Immature natural killer cell (primary cell): ENCODE data around the gene EIF2S3. TPM values are rescaled to one million over a fixed set of nuclear protein-coding genes. Genes with fewer than 3 reads are reported as not detected.
A peak's percentile ranks its signal among the peaks of the same experiment; 100 is the strongest.

Experiments
- DNase-seq, 3 donors: peaks; one replicate each; pipeline ENCODE4 v3.0.0; 2022; ENCODE audit warnings: mixed read lengths in 1 of 3
- H3K27ac Mint-ChIP-seq, 6 donors: one replicate each; pipeline ENCODE4 v1.8.0; 2020; ENCODE audit warnings: mixed read lengths in 6 of 6, mild to moderate bottlenecking in 5 of 6, inconsistent platforms in 4 of 6, moderate library complexity in 3 of 6
- H3K27me3 Mint-ChIP-seq, 3 donors: one replicate each; pipeline ENCODE4 v1.8.0; 2020 to 2021; ENCODE audit warnings: low read depth in 3 of 3, mild to moderate bottlenecking in 3 of 3, mixed read lengths in 3 of 3, moderate library complexity in 3 of 3, inconsistent platforms in 1 of 3
- H3K36me3 Mint-ChIP-seq, 3 donors: one replicate each; pipeline ENCODE4 v1.8.0; 2020; ENCODE audit warnings: mixed read lengths in 3 of 3, inconsistent platforms in 2 of 3, mild to moderate bottlenecking in 2 of 3
- H3K4me1 Mint-ChIP-seq, 2 donors: one replicate each; pipeline ENCODE4 v1.8.0; 2020; ENCODE audit warnings: inconsistent platforms in 2 of 2, mild to moderate bottlenecking in 2 of 2, mixed read lengths in 2 of 2, moderate library complexity in 1 of 2
- H3K4me3 Mint-ChIP-seq, 5 donors: one replicate each; pipeline ENCODE4 v1.8.0; 2020; ENCODE audit warnings: mild to moderate bottlenecking in 5 of 5, mixed read lengths in 5 of 5, inconsistent platforms in 3 of 5, moderate library complexity in 3 of 5
- H3K9me3 Mint-ChIP-seq, 6 donors: one replicate each; pipeline ENCODE4 v1.8.0; 2020; ENCODE audit warnings: mild to moderate bottlenecking in 6 of 6, mixed read lengths in 6 of 6, inconsistent platforms in 4 of 6, moderate library complexity in 3 of 6
- polyA plus RNA-seq, 3 donors: library from polyadenylated mRNA; unstranded; fragments of 300-500 nt; fragmentation: Illumina TruSeq; gene quantifications; one replicate each; pipeline ENCODE4 v1.2.3, GENCODE V29; 2021

Gene EIF2S3
- polyA plus RNA-seq = 10 to 100 TPM; 43.1 to 80.6 (median 79.4) TPM

- Mint-ChIP-seq H3K36me3 (no peaks in the 10 kb centered on the region), H3K27me3 (peaks cover 3 to 16% (median 4%) of the 10 kb centered on the region in 3 donors), H3K4me1 (peaks cover 8 to 15% of the 10 kb centered on the region in 2 donors), H3K4me3 (peak within 1 kb of the TSS in 4 of 5 donors; percentile 96 to 99 (median 99)), H3K27ac (no peak within 1 kb of the TSS), H3K9me3 (no peaks in the 10 kb centered on the region)
- DNase-seq = peak; percentile 90 to 94 (median 94)
Observed at GRCh38 chrX:24054182-24055042, at the start of gene EIF2S3. EIF2S3 (plus strand) TSS chrX:24054956; CDS start chrX:24054969, 13 bp downstream.

DNA sequence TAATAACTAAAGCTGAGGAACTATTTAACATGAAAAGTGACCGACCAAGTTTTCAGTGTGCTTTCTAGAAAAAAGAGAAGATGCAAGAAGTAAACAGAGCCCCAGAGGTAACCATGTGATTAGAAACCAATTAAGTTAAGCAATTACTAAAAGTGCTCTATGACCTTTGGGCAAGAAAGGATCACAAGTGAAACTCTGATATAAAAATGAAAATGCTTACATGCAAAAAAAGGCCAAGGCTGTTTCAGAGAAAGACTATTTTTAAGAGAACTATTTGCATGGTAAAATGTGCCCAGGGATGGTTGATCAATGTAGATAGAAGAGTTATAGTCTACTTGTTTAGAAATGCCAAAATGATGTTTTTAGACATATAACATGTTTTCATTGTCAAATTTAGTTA, 49.7 kb upstream of the EIF2S3 start:
- H3K36me3 Mint-ChIP-seq = peaks cover 2 to 5% (median 2%) of the 10 kb centered on the region in 3 donors
- H3K4me1 Mint-ChIP-seq = peaks cover 7 to 8% of the 10 kb centered on the region in 2 donors
- no peak overlapping the region for H3K4me3 Mint-ChIP-seq
- no peak for DNase-seq
- peaks cover 0 to 2% (median 0%) of the 10 kb centered on the region in 3 donors for H3K27me3 Mint-ChIP-seq
- H3K27ac Mint-ChIP-seq = peak overlapping the region in 1 of 6 donors; percentile 13
- H3K9me3 Mint-ChIP-seq = no peaks in the 10 kb centered on the region

GRCh38 chrX:24005867-24006266, 48.9 kb upstream of the EIF2S3 start:
- H3K36me3 Mint-ChIP-seq = peaks cover 5 to 6% (median 6%) of the 10 kb centered on the region in 3 donors
- H3K4me1 Mint-ChIP-seq = peaks cover 13 to 16% of the 10 kb centered on the region in 2 donors
- no peaks in the 10 kb centered on the region for H3K9me3 Mint-ChIP-seq
- no peak overlapping the region for H3K27ac Mint-ChIP-seq
- peaks cover 0 to 5% (median 0%) of the 10 kb centered on the region in 3 donors for H3K27me3 Mint-ChIP-seq
- no peak for DNase-seq
- no peak overlapping the region for H3K4me3 Mint-ChIP-seq

DNA sequence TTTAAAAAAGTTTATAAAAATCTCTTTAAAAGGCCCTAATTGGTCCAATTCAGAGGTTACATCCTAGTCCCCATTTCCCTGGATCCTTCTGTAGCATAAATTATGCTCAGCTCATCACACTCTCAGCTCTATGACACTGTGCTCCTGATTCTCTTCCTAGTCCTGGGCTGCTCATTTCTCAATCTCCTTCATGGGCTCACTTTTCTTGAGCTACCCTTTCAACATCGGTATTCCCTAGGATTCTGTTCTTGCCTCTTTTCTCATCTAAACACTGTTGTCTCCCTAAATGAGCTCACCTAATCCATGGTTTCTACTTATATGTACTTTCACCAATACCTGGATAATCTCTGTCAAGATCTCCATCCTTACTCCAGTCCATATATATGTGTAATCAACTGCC, 42.5 kb upstream of the EIF2S3 start:
- Mint-ChIP-seq H3K4me3 (no peak overlapping the region), H3K27me3 (peaks cover 0 to 8% (median 2%) of the 10 kb centered on the region in 3 donors), H3K27ac (no peak overlapping the region), H3K9me3 (no peaks in the 10 kb centered on the region), H3K36me3 (peaks cover 0 to 6% (median 6%) of the 10 kb centered on the region in 3 donors), H3K4me1 (peaks cover 17 to 35% of the 10 kb centered on the region in 2 donors)
- no peak for DNase-seq

DNA sequence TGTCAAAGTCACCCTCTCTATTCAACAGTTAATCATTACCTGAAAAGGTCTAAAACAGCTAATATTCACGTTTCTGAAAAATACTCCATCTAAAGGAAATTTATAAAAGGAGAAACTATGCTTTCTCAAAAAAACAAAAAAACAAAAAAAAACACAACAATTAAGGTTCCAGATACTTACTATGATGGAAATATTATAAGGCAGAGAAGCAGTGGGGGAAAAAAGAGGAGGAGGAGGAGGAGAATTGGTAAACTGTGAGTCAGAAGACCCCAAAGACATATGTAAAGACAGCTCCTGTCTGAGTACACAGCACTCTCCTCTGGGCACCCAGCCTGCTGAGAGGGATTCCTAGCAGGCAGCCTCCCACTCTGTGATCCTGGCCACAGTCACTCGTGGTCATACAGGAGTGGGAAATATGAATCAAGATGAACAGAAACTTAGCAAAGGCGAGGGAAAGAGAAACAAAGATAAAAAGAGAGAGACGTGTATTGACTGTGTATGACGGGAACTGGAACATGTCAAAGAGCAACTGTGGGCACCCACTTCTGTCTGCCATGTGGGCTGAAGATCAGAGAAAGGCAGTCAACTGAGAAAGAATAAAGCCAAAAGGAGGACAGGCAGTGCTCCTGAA, 40.3 kb upstream of the EIF2S3 start:
- peaks cover 0 to 6% (median 6%) of the 10 kb centered on the region in 3 donors for H3K36me3 Mint-ChIP-seq
- peak in 1 of 3 donors; percentile 4 for DNase-seq
- H3K4me1 Mint-ChIP-seq = peaks cover 17 to 39% of the 10 kb centered on the region in 2 donors
- H3K27me3 Mint-ChIP-seq = peaks cover 0 to 8% (median 2%) of the 10 kb centered on the region in 3 donors
- H3K9me3 Mint-ChIP-seq = no peaks in the 10 kb centered on the region
- peak overlapping the region in 3 of 6 donors; percentile 2 to 67 (median 48) for H3K27ac Mint-ChIP-seq
- H3K4me3 Mint-ChIP-seq = no peak overlapping the region

- H3K9me3 Mint-ChIP-seq = no peaks in the 10 kb centered on the region
- peaks cover 0 to 3% (median 0%) of the 10 kb centered on the region in 3 donors for H3K36me3 Mint-ChIP-seq
- H3K4me3 Mint-ChIP-seq = no peak overlapping the region
- peaks cover 0 to 5% (median 2%) of the 10 kb centered on the region in 3 donors for H3K27me3 Mint-ChIP-seq
- no peak for DNase-seq
- peaks cover 17 to 45% of the 10 kb centered on the region in 2 donors for H3K4me1 Mint-ChIP-seq
- peak overlapping the region in 1 of 6 donors; percentile 28 for H3K27ac Mint-ChIP-seq
Observed at GRCh38 chrX:24017674-24018073, 37.1 kb upstream of the EIF2S3 start.

DNA sequence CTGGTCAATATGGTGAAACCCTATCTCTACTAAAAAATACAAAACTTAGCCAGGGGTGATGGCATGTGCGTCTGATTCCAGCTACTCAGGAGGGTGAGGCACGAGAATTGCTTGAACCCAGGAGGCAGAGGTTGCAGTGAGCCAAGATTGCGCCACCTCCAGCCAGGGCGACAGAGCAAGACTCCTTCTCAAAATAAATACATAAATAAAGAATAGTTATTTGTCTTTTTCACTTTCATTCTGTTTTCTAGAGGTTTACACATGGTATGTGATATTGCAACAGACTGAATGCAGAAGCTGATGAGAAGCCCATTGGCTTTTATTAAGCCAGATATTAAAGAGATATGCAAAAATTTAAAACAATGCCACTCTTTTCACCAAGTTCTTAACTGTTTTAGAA, 35.9 kb upstream of the EIF2S3 start:
- no peaks in the 10 kb centered on the region for H3K9me3 Mint-ChIP-seq
- H3K27ac Mint-ChIP-seq = no peak overlapping the region
- H3K27me3 Mint-ChIP-seq = peaks cover 0 to 5% (median 2%) of the 10 kb centered on the region in 3 donors
- H3K4me1 Mint-ChIP-seq = peaks cover 24 to 55% of the 10 kb centered on the region in 2 donors
- H3K4me3 Mint-ChIP-seq = no peak overlapping the region
- no peak for DNase-seq
- peaks cover 0 to 3% (median 0%) of the 10 kb centered on the region in 3 donors for H3K36me3 Mint-ChIP-seq

DNA sequence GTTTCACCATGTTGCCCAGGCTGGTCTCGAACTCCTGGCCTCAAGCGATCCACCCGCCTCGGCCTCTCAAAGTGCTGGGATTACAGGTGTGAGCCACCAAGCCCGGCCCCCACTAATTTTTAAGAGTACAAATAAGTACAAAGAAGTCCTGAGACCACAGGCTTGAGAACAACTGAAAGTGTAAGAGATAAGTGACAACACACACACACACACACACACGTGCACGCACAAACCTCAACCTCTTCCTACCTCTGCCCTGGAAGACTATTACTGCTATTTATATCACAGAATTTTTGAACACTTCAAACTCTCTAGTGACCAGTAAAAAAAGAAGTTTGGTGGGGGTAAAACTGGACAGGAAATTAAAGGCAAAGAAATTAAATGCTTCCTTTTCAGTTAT, 35.3 kb upstream of the EIF2S3 start:
- Mint-ChIP-seq H3K4me3 (peak overlapping the region in 2 of 5 donors; percentile 27 to 53), H3K36me3 (peaks cover 0 to 3% (median 0%) of the 10 kb centered on the region in 3 donors), H3K9me3 (no peaks in the 10 kb centered on the region), H3K27ac (peak overlapping the region; percentile 36 to 75 (median 68)), H3K4me1 (peaks cover 24 to 54% of the 10 kb centered on the region in 2 donors), H3K27me3 (peaks cover 0 to 5% (median 2%) of the 10 kb centered on the region in 3 donors)
- DNase-seq = peak; percentile 28 to 45 (median 28)

- DNase-seq = no peak
- Mint-ChIP-seq H3K27me3 (peaks cover 0 to 5% (median 1%) of the 10 kb centered on the region in 3 donors), H3K4me3 (peak overlapping the region in 1 of 5 donors; percentile 62), H3K9me3 (no peaks in the 10 kb centered on the region), H3K27ac (peak overlapping the region in 5 of 6 donors; percentile 19 to 74 (median 47)), H3K36me3 (peaks cover 0 to 3% (median 0%) of the 10 kb centered on the region in 3 donors), H3K4me1 (peaks cover 22 to 50% of the 10 kb centered on the region in 2 donors)
Observed at GRCh38 chrX:24020306-24020876, 34.4 kb upstream of the EIF2S3 start.

- Mint-ChIP-seq H3K4me1 (peaks cover 28 to 49% of the 10 kb centered on the region in 2 donors), H3K27me3 (peaks cover 4 to 9% (median 5%) of the 10 kb centered on the region in 3 donors), H3K9me3 (no peaks in the 10 kb centered on the region), H3K36me3 (peaks cover 0 to 3% (median 0%) of the 10 kb centered on the region in 3 donors), H3K4me3 (peak overlapping the region; percentile 76 to 90 (median 89)), H3K27ac (peak overlapping the region in 5 of 6 donors; percentile 42 to 83 (median 58))
- DNase-seq = no peak
Observed at GRCh38 chrX:24023544-24023943, 31.2 kb upstream of the EIF2S3 start.

GRCh38 chrX:24023972-24024669, 30.6 kb upstream of the EIF2S3 start:
- H3K36me3 Mint-ChIP-seq = peaks cover 0 to 3% (median 0%) of the 10 kb centered on the region in 3 donors
- no peaks in the 10 kb centered on the region for H3K9me3 Mint-ChIP-seq
- DNase-seq = no peak
- H3K27me3 Mint-ChIP-seq = peaks cover 5 to 9% (median 6%) of the 10 kb centered on the region in 3 donors
- H3K27ac Mint-ChIP-seq = peak overlapping the region; percentile 83 to 93 (median 86)
- peak overlapping the region; percentile 76 to 90 (median 89) for H3K4me3 Mint-ChIP-seq
- H3K4me1 Mint-ChIP-seq = peaks cover 27 to 49% of the 10 kb centered on the region in 2 donors

GRCh38 chrX:24024819-24025740, 29.7 kb upstream of the EIF2S3 start:
- Mint-ChIP-seq H3K4me1 (peaks cover 17 to 41% of the 10 kb centered on the region in 2 donors), H3K27ac (peak overlapping the region in 5 of 6 donors; percentile 40 to 91 (median 88)), H3K4me3 (peak overlapping the region; percentile 76 to 90 (median 89)), H3K27me3 (peaks cover 5 to 9% (median 6%) of the 10 kb centered on the region in 3 donors), H3K36me3 (peaks cover 0 to 3% (median 3%) of the 10 kb centered on the region in 3 donors), H3K9me3 (no peaks in the 10 kb centered on the region)
- peak; percentile 82 to 88 (median 87) for DNase-seq
